GDM1 (cell line): ENCODE results near the gene TMEM69.
"Not testable (repeated sequence)": the region's sequence is repeated elsewhere in the genome, so short reads cannot be mapped to it uniquely, and the experiment has no call there.

Source experiments
- DNase-seq: peaks from one replicate; lab custom pipeline; 2025; lab: John Stamatoyannopoulos, UW

Gene TMEM69

GRCh38 chr1:45739137-45739536, 51.2 kb downstream of the TMEM69 start:
- DNase-seq: no peak

GRCh38 chr1:45739641-45740156, 51.7 kb downstream of the TMEM69 start:
- not testable (repeated sequence) for DNase-seq
